Esophagus squamous epithelium (tissue), 4 donors: ENCODE measurements around the gene RBFA.

Experiments
- CTCF ChIP-seq, 6 experiments: fragments of 450-650 bp in 4 of 6; fragments of 200-600 bp in 2 of 6; sonication (generic) in 2 of 6; IDR thresholded peaks; one replicate each; pipeline ENCODE4 v1.5.1; 2016 to 2019; ENCODE audit warnings: antibody characterized with exemption in 6 of 6, mild to moderate bottlenecking in 4 of 6, moderate library complexity in 4 of 6
- POLR2A ChIP-seq, 4 donors: fragments of 450-650 bp; IDR thresholded peaks; one replicate each; pipeline ENCODE4 v1.6.1; 2017; ENCODE audit warnings: antibody characterized with exemption in 4 of 4, mild to moderate bottlenecking in 4 of 4, moderate library complexity in 3 of 4

GRCh38 chr18:80037300-80037699 is 3.1 kb downstream of the RBFA start:
- TF ChIP-seq CTCF (IDR thresholded peaks at IDR 0.05) (no peak), POLR2A (IDR thresholded peaks at IDR 0.05) (no peak)
